GM19328 (cell line): Measurements from ENCODE around the gene DIP2A.
"Not testable (repeated sequence)": the region's sequence is repeated elsewhere in the genome, so short reads cannot be mapped to it uniquely, and the experiment has no call there.

Experiments used
- ATAC-seq: cut with Tn5 transposase; IDR thresholded peaks from one replicate; pipeline ENCODE4 v1.9.1; 2021; ENCODE audit warnings: mild to moderate bottlenecking, moderate library complexity; ENCODE audit not compliant: unreplicated experiment

The DIP2A gene

GRCh38 chr21:46515109-46515508, 56.4 kb downstream of the DIP2A start:
- no peak for ATAC-seq

- ATAC-seq: no peak
These were observed 57.4 kb downstream of the DIP2A start for GRCh38 chr21:46516068-46516467.

- ATAC-seq: no peak
These were observed 58.7 kb downstream of the DIP2A start for GRCh38 chr21:46517361-46517760.

- ATAC-seq: no peak
These were observed 60.4 kb downstream of the DIP2A start for GRCh38 chr21:46518983-46519583.

- not testable (repeated sequence) for ATAC-seq
These were observed 68.7 kb downstream of the DIP2A start for GRCh38 chr21:46527393-46527792.

- no peak for ATAC-seq
These were observed 69.1 kb downstream of the DIP2A start for GRCh38 chr21:46527801-46528200.

GRCh38 chr21:46532080-46532479, 73.4 kb downstream of the DIP2A start:
- no peak for ATAC-seq

- no peak for ATAC-seq
These were observed 78.3 kb downstream of the DIP2A start for GRCh38 chr21:46537026-46537425.

- ATAC-seq: no peak
These were observed 79.6 kb downstream of the DIP2A start for GRCh38 chr21:46538262-46538661.

GRCh38 chr21:46538851-46539666, 80.4 kb downstream of the DIP2A start:
- ATAC-seq: no peak

- ATAC-seq: no peak
These were observed 81.5 kb downstream of the DIP2A start for GRCh38 chr21:46540087-46540710.

GRCh38 chr21:46542588-46543124, 84.0 kb downstream of the DIP2A start:
- no peak for ATAC-seq

- no peak for ATAC-seq
These were observed 84.6 kb downstream of the DIP2A start for GRCh38 chr21:46543306-46543705.

GRCh38 chr21:46544003-46544402, 85.3 kb downstream of the DIP2A start:
- ATAC-seq: no peak

GRCh38 chr21:46544824-46545223, 86.1 kb downstream of the DIP2A start:
- no peak for ATAC-seq

GRCh38 chr21:46545363-46545762, 86.7 kb downstream of the DIP2A start:
- no peak for ATAC-seq

- no peak for ATAC-seq
These were observed 87.2 kb downstream of the DIP2A start for GRCh38 chr21:46545911-46546310.

GRCh38 chr21:46546799-46547198, 88.1 kb downstream of the DIP2A start:
- no peak for ATAC-seq

- no peak for ATAC-seq
These were observed 91.0 kb downstream of the DIP2A start for GRCh38 chr21:46549650-46550049.

GRCh38 chr21:46550116-46550941, 91.6 kb downstream of the DIP2A start:
- no peak for ATAC-seq
